CD4-positive, alpha-beta T cell treated with Interleukin-2 at 100 ng/mL for 4 hours (primary cell): ENCODE results near the gene ZBTB48.

Source experiments
- DNase-seq: peaks from one replicate; pipeline ENCODE4 v3.0.0-alpha.2; 2020; ENCODE audit warnings: low spot score

The ZBTB48 gene

GRCh38 chr1:6572653-6573383 is 7.0 kb upstream of the ZBTB48 start:
- no peak for DNase-seq

GRCh38 chr1:6574025-6574620 is 5.7 kb upstream of the ZBTB48 start:
- DNase-seq = no peak

DNA sequence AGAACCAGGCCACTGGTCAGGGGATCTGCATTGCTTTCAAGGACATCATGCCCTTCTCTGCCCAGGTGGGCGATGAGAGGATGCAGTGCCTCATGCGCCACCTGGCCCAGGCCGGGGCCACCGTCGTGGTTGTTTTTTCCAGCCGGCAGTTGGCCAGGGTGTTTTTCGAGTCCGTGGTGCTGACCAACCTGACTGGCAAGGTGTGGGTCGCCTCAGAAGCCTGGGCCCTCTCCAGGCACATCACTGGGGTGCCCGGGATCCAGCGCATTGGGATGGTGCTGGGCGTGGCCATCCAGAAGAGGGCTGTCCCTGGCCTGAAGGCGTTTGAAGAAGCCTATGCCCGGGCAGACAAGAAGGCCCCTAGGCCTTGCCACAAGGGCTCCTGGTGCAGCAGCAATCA is 5.0 kb upstream of the ZBTB48 start:
- no peak for DNase-seq

GRCh38 chr1:6577831-6578525 is 1.8 kb upstream of the ZBTB48 start:
- DNase-seq = no peak

DNA sequence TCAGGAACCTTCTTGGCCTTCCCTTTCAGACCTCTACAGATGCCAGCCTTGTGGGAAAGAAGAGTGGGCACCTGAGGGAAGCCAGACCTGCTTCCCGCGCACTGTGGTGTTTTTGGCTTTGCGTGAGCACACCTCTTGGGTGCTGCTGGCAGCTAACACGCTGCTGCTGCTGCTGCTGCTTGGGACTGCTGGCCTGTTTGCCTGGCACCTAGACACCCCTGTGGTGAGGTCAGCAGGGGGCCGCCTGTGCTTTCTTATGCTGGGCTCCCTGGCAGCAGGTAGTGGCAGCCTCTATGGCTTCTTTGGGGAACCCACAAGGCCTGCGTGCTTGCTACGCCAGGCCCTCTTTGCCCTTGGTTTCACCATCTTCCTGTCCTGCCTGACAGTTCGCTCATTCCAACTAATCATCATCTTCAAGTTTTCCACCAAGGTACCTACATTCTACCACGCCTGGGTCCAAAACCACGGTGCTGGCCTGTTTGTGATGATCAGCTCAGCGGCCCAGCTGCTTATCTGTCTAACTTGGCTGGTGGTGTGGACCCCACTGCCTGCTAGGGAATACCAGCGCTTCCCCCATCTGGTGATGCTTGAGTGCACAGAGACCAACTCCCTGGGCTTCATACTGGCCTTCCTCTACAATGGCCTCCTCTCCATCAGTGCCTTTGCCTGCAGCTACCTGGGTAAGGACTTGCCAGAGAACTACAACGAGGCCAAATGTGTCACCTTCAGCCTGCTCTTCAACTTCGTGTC is 995 bp upstream of the ZBTB48 start:
- no peak for DNase-seq

DNA sequence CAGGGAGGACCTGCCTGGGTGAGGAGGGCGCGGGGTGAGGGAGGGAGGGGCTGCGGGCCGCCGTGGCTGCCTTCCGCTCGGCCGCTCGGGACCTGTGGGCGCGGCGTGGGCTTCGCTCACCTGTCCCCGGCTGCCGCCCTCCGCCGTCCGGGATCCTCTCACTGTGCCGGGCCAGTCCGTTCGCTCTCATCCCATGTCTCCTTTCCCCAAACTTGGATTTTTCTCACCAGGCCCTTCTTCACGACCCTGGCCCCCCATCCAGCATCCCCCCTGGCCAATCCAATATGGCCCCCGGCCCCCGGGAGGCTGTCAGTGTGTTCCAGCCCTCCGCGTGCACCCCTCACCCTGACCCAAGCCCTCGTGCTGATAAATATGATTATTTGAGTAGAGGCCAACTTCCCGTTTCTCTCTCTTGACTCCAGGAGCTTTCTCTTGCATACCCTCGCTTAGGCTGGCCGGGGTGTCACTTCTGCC is 362 bp downstream of the ZBTB48 start:
- DNase-seq = no peak

- DNase-seq = no peak
Measured at GRCh38 chr1:6580593-6581409, 1.0 kb downstream of the ZBTB48 start.

GRCh38 chr1:6581561-6582305 is 1.9 kb downstream of the ZBTB48 start:
- DNase-seq = no peak

GRCh38 chr1:6582370-6582769 is 2.6 kb downstream of the ZBTB48 start:
- DNase-seq = no peak

DNA sequence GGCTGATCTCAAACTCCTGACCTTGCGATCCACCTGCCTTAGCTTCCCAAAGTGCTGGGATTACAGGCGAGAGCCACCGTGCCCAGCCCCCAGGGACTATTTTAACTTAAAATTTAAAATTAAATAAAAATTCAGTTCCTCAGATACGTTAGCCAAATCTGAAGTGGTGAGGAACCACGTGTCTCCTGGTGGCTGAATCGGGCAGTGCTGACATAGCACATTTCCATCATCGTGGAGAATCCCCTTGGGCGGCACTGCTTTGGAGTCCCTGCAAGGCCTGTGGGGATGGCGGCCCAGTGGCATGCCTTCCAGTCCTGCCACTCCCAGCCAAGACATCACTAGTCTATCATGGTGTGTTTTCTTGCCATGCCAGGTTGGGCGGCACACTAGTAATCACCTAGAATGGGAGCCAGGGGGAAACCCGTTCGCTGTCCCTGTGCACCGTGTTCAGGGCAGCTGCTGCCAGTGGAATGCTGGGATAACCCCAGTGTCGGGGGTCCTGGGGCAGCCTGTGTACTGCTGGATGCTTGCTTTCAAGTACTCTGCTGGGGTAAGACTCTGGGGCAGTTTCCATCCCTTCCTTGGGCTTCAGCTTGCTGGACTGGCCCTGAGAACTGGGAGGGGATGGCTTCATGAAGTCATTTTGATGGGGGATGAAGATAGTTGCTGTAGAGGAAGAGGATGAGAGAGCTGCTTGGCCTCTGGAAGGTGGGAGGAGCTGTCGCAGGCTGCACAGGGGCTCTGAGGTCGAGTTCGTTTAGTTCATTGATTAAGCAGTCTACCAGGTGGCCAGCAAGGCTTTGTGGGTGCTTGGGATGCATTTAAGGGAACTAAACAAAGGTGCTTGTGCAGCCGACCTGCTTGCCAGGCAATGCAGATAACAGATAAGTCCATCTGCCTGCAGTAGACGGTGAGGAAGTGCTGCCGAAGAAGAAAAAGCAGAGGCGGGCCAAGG is 4.6 kb downstream of the ZBTB48 start:
- DNase-seq = no peak

GRCh38 chr1:6585081-6585722 is 5.4 kb downstream of the ZBTB48 start:
- DNase-seq = no peak

- no peak for DNase-seq
Measured at GRCh38 chr1:6585841-6586240, 6.0 kb downstream of the ZBTB48 start.

DNA sequence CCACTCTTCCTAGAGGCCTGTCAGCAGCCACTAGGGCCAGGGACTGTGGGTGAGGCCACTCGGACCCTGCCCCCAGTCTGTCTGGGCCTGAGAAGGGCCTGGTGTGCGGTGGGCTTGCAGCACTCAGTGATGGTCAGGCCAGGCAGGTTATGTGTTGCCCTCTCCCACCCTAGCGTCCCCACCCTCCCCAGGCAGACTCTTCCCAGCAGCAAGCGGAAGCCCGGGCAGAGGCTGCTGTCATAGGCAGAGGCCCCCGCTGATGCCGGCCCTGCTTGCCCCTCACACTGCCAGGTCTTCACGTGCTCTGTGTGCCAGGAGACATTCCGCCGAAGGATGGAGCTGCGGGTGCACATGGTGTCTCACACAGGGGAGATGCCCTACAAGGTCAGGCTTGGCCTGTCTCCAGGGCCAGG is 6.6 kb downstream of the ZBTB48 start:
- no peak for DNase-seq

- no peak for DNase-seq
Measured at GRCh38 chr1:6587261-6588005, 7.6 kb downstream of the ZBTB48 start.

GRCh38 chr1:6588128-6588892 is 8.5 kb downstream of the ZBTB48 start:
- DNase-seq = no peak

- no peak for DNase-seq
Measured at GRCh38 chr1:6588893-6589520, 9.2 kb downstream of the ZBTB48 start.

GRCh38 chr1:6590046-6590445 is 10.3 kb downstream of the ZBTB48 start:
- no peak for DNase-seq
